Measurements from ENCODE around the gene MTERF2. TPM values are rescaled to one million over a fixed set of nuclear protein-coding genes. Genes with fewer than 3 reads are reported as not detected.

Gene MTERF2
- total RNA-seq, 4 donors from 2014 or later: 22.9 to 37.0 (median 31.3) TPM

DNA sequence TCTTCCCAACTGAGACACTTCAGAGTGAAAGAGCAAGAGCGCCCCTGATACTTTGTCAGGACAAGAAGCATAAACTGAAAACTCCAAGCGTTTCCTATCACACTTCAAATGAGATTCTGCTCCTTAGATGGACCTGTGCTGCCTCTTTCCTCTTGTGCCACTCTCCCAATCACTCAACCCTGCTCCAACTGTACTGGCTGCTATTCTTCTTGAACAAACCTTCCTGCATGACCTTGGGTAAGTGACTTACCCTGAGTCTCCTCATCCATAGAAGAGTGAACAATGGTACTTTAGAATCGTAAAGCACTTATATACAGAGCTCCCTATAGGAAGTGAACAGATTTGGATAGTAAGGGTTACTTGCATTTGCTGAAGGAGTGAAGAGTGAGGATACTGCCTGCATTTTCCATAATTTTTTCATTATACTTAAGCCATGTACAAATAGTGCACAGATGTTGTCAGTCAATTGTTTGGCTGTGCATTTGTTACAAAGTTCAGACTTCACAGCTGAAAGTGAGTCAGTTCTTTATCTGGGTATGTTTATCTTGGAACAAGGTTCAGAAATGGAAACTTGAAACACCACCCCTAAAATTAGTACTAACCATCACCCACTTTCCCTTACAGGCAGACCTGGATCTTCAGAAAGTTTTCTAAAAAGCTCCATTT is 10.8 kb downstream of the MTERF2 start:
- no peak for DNase-seq
- no peak overlapping the region for H3K4me3 ChIP-seq (replicated peaks in 1 of 3)
- H3K4me1 ChIP-seq: peaks cover 60 to 61% of the 10 kb centered on the region in 2 donors
- H3K9me3 ChIP-seq: no peaks in the 10 kb centered on the region
- H3K27ac ChIP-seq: peak overlapping the region in 2 of 3 donors; percentile 21 to 26
- H3K27me3 ChIP-seq: no peaks in the 10 kb centered on the region
- peaks cover 0 to 8% of the 10 kb centered on the region in 2 donors for H3K36me3 ChIP-seq
- TF ChIP-seq POLR2A (IDR thresholded peaks at IDR 0.05): no peak
- TF ChIP-seq, protein P1, sequence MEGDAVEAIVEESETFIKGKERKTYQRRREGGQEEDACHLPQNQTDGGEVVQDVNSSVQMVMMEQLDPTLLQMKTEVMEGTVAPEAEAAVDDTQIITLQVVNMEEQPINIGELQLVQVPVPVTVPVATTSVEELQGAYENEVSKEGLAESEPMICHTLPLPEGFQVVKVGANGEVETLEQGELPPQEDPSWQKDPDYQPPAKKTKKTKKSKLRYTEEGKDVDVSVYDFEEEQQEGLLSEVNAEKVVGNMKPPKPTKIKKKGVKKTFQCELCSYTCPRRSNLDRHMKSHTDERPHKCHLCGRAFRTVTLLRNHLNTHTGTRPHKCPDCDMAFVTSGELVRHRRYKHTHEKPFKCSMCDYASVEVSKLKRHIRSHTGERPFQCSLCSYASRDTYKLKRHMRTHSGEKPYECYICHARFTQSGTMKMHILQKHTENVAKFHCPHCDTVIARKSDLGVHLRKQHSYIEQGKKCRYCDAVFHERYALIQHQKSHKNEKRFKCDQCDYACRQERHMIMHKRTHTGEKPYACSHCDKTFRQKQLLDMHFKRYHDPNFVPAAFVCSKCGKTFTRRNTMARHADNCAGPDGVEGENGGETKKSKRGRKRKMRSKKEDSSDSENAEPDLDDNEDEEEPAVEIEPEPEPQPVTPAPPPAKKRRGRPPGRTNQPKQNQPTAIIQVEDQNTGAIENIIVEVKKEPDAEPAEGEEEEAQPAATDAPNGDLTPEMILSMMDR (IDR thresholded peaks at IDR 0.05): no peak
- intact Hi-C loops (cut with DNase I): no loop called here
- 82 to 90% methylated on average over 3 of the region's 3 CpGs for WGBS, 2 donors

DNA sequence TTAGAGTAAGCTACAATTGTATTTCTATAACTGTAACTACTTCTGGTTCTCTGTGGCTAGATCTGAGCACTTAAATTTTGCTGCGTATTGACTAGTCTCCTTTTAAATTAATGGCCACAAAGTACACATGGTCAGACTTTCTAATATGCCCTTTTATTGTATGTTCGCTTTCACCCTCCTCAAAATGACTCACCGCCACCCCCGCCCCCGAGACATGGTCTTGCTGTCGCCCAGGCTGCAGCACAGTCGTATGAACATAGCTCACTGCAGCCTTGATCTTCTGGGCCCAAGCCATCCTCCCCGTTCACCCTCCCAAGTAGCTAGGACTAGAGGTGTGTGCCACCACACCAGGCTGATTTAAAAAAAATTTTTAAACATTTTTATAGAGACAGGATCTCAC is 11.8 kb downstream of the MTERF2 start:
- WGBS, 2 donors: 97% methylated on average over 8 of the region's 8 CpGs
- intact Hi-C loops (cut with DNase I): no loop called here
- no peak for TF ChIP-seq POLR2A (IDR thresholded peaks at IDR 0.05)
- TF ChIP-seq, protein P1 (IDR thresholded peaks at IDR 0.05): no peak
- Histone ChIP-seq H3K4me3 (replicated peaks in 1 of 3) (no peak overlapping the region), H3K27ac (peak overlapping the region in 1 of 3 donors; percentile 68), H3K9me3 (no peaks in the 10 kb centered on the region), H3K4me1 (peaks cover 56 to 58% of the 10 kb centered on the region in 2 donors), H3K27me3 (no peaks in the 10 kb centered on the region), H3K36me3 (peaks cover 0 to 16% of the 10 kb centered on the region in 2 donors)
- no peak for DNase-seq

DNA sequence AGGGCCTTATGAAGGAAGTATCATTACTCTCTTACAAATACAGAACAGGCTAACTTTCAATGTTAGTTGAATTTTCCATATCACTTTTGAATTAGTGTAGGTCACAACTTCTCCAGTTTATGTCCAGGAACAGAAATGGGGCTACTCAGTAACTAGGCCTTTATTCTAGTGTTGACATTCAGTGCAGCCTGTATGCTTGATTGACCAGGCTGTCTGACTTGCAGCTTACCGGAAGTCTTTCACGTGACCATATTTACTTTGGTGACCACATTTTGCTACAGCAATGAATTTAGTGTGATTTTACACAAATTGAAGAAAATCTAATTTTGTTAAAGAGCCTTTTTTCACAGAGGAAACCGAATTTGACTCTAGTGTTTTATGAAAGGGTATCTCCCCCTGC is 12.4 kb downstream of the MTERF2 start:
- H3K4me3 ChIP-seq (replicated peaks in 1 of 3): no peak overlapping the region
- H3K27me3 ChIP-seq: no peaks in the 10 kb centered on the region
- peaks cover 56 to 58% of the 10 kb centered on the region in 2 donors for H3K4me1 ChIP-seq
- WGBS, 2 donors: 54 to 58% methylated on average over 3 of the region's 3 CpGs
- intact Hi-C loops (cut with DNase I): no loop called here
- peaks cover 0 to 16% of the 10 kb centered on the region in 2 donors for H3K36me3 ChIP-seq
- H3K27ac ChIP-seq: peak overlapping the region in 2 of 3 donors; percentile 32 to 68
- peak; percentile 36 to 42 for DNase-seq
- TF ChIP-seq POLR2A (IDR thresholded peaks at IDR 0.05): no peak
- TF ChIP-seq, protein P1 (IDR thresholded peaks at IDR 0.05): no peak
- no peaks in the 10 kb centered on the region for H3K9me3 ChIP-seq

DNA sequence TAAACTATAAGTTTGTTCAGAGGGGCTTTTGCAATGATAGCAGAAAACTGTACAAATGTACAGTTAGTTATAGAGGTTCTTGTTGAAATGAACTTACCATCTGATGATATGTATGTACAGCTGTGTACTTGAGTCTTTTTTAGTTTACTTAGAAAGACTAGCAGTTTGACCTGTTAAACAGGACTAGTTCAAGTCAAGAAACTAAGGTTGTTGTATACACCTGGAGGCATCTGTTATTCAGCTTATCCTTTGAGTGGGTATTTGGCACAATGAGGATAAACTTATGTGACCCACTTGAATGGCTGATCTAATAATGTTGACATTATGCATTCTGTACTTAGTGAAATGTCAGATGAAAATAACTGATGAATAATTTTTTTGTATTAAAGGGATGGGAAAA is 13.4 kb downstream of the MTERF2 start:
- H3K27me3 ChIP-seq: no peaks in the 10 kb centered on the region
- DNase-seq: no peak
- H3K4me3 ChIP-seq (replicated peaks in 1 of 3): no peak overlapping the region
- peaks cover 54 to 56% of the 10 kb centered on the region in 2 donors for H3K4me1 ChIP-seq
- no peaks in the 10 kb centered on the region for H3K9me3 ChIP-seq
- intact Hi-C loops (cut with DNase I): no loop called here
- peak overlapping the region in 1 of 3 donors; percentile 19 for H3K27ac ChIP-seq
- no peak for TF ChIP-seq POLR2A (IDR thresholded peaks at IDR 0.05)
- TF ChIP-seq, protein P1 (IDR thresholded peaks at IDR 0.05): no peak
- H3K36me3 ChIP-seq: peaks cover 0 to 17% of the 10 kb centered on the region in 2 donors

DNA sequence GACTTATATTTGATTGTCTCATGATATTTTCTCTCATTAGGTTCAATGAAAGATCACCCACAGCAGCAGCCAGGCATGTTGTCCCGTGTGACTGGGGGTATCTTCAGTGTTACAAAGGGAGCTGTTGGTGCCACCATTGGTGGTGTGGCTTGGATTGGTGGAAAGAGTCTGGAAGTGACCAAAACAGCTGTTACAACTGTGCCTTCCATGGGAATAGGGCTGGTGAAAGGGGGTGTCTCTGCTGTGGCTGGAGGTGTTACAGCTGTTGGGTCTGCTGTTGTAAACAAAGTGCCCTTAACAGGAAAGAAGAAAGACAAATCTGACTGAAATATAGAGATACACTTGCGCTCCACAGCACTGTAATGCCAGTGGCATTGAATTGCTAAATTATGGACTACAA is 15.9 kb downstream of the MTERF2 start:
- no peak for TF ChIP-seq POLR2A (IDR thresholded peaks at IDR 0.05)
- TF ChIP-seq, protein P1 (IDR thresholded peaks at IDR 0.05): no peak
- DNase-seq: no peak
- H3K9me3 ChIP-seq: no peaks in the 10 kb centered on the region
- intact Hi-C loops (cut with DNase I): no loop called here
- no peak overlapping the region for H3K27ac ChIP-seq
- no peaks in the 10 kb centered on the region for H3K27me3 ChIP-seq
- 97 to 100% methylated on average over 2 of the region's 2 CpGs for WGBS, 2 donors
- H3K4me3 ChIP-seq (replicated peaks in 1 of 3): no peak overlapping the region
- peaks cover 5 to 30% of the 10 kb centered on the region in 2 donors for H3K36me3 ChIP-seq
- H3K4me1 ChIP-seq: peaks cover 30 to 32% of the 10 kb centered on the region in 2 donors

Measured in thyroid gland (tissue), 4 donors.